Cardiac fibroblast (primary cell): ENCODE measurements around the gene RREB1.

Source experiments
- DNase-seq, 2 donors: peaks; one replicate each; pipeline versions ENCODE4 v3.0.0 to v3.0.0-alpha.2; 2010; ENCODE audit warnings: low read depth in 2 of 2
- H3K4me3 ChIP-seq, 2 donors: replicated peaks in 1 of 2; 1 replicate in 1 of 2; 2 replicates in 1 of 2; pipeline ENCODE4 v1.5.1; 2011; ENCODE audit warnings: low read depth in 2 of 2, low read length in 2 of 2, mild to moderate bottlenecking in 2 of 2, moderate library complexity in 1 of 2
- TF ChIP-seq, protein P1 (sequence below): IDR thresholded peaks from one replicate; pipeline ENCODE4 v1.5.1; 2011; ENCODE audit warnings: low read depth, mild to moderate bottlenecking, low read length, inconsistent platforms

The RREB1 gene

DNA sequence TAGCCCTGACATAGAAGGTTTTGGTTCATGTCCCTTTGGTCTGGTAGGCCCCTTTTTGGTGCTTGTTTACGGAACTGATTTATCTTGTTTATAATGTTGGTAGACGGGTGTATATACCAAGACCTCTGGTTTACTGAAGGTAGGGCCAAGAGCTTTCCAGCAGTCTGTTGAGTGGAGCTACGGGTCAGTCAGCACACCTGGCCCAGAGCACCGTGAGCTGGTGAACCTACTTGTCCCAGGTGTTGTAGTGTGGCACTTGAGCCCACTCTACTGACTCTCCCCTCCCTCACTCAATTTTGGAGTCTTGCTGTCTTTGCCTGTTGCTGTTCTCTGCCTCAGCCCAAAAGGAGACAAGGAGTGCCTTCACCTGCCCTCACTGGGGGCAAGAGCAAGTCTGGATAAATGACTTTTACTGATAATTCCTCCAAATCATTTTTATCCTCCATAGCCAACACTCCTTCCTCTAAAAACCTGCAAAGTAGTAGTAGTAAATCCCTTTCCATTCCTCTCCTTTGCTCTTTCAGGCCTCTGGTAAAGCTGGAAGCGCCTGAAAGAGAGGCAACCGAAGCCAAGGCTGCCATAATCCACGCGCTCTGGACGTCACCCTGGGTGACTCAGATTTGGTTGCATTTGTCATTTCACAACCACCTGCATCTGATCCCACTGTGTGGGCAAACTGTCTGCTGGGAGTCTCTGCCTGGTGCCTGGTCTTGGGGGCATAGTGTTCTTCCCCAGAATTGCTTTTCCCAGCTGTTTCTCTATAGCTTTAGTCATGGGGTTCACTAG lies 22.2 kb downstream of the RREB1 start:
- DNase-seq, result peak in 1 of 2 donors; percentile 66
- TF ChIP-seq, protein P1, sequence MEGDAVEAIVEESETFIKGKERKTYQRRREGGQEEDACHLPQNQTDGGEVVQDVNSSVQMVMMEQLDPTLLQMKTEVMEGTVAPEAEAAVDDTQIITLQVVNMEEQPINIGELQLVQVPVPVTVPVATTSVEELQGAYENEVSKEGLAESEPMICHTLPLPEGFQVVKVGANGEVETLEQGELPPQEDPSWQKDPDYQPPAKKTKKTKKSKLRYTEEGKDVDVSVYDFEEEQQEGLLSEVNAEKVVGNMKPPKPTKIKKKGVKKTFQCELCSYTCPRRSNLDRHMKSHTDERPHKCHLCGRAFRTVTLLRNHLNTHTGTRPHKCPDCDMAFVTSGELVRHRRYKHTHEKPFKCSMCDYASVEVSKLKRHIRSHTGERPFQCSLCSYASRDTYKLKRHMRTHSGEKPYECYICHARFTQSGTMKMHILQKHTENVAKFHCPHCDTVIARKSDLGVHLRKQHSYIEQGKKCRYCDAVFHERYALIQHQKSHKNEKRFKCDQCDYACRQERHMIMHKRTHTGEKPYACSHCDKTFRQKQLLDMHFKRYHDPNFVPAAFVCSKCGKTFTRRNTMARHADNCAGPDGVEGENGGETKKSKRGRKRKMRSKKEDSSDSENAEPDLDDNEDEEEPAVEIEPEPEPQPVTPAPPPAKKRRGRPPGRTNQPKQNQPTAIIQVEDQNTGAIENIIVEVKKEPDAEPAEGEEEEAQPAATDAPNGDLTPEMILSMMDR, result no peak
- H3K4me3 ChIP-seq, result no peak overlapping the region

DNA sequence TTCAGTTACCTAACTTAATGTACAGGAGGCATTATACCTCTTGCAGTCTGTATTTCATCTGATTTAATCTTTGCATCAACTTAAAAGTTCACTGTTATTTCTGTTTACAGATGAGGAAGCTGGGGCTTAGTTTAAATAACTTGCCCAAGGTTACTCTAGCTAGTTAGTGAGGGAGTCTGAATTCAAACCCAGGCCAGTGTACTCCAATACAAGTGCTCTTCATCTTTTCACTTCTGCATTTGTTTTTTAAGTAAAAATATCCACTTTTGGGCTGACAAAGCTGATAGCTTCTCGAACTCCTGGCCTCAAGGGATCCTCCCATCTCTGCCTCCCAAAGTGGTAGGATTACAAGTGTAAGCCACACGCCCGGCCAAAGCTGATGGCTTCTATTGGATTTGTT lies 23.6 kb downstream of the RREB1 start:
- no peak overlapping the region for H3K4me3 ChIP-seq
- TF ChIP-seq, protein P1, result no peak
- no peak for DNase-seq

DNA sequence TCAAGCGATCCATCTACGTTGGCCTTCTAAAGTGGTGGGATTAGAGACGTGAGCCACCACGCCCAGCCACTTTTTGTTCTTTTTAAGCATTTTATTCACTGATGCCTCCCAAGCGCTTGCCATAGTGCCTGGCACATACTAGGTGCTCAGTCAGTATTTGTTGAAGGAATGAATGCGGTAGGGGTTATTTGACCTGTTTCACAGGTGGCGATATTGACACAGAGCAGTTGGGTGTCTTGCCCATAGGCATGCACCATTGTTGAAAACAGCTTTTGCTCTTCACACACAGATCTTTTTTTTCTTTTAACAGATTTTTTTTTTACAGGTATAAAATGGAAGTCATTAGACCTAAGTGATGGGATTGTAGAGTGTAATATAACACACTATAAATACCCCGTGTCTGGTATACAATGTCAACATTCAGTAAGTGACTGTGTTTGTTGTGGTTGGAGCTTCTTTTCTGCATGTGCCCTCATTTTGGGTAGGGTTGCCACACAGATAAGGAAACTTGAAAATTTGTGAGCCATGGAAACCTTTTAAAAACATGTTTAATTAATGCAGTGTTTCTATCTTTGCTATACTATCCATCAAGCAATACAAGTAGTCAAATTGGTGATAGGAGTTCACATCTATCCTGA lies 24.8 kb downstream of the RREB1 start:
- TF ChIP-seq, protein P1, result no peak
- DNase-seq, result no peak
- H3K4me3 ChIP-seq, result no peak overlapping the region

DNA sequence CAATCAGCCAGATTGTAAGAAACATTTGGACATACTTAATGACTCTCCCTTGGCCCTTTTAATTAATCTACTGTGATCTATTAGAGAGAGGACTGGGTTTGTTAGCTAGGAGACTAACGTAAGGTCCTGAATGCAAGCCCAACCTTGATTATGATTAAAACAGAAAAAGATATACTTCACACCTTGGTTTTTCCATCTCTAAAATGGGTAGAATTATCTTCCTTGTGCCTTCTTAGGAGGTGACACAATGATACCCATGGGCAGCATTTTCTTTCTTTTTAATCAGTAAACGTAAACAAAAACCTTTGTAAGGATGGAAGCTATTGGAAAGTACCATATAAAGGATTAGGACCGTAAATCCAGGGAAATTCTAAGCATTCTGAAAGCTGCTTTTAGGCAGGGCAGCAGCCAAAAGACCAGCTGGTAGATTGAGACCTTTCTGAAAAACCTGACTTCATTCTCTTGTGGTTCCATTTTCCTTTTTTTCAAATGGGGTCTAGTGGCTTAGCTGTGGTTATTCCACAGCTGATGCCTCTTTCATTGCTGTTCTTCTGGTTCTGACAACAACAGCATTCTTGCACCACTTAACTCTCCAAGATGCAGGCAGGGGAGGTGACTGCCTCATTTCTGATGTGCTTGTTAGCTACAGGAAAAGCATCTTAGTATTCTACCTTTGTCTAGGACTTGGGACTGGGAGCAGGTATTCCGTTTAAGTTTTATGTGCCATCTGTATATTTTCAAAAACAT lies 27.4 kb downstream of the RREB1 start:
- DNase-seq, result no peak
- TF ChIP-seq, protein P1, result no peak
- H3K4me3 ChIP-seq, result no peak overlapping the region

DNA sequence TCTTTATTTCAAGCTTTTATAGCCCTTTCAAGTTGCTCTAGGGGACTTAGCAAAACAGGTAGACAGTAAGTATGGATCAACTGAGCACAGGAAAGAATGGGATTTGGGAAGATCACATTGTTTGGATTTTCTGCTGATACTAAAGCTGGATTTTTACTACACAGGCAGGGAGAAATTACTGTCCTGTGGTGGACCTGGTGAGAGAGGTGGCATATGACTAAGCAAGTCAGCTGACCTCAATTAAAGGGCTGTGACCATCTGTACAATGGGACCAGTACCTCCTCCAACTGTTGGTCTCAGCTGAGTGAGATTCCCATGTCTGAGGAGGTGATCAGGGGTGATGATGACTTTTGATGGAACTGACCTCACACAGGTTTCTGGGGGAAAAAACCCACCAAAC lies 28.0 kb downstream of the RREB1 start:
- H3K4me3 ChIP-seq, result no peak overlapping the region
- no peak for DNase-seq
- TF ChIP-seq, protein P1, result no peak

DNA sequence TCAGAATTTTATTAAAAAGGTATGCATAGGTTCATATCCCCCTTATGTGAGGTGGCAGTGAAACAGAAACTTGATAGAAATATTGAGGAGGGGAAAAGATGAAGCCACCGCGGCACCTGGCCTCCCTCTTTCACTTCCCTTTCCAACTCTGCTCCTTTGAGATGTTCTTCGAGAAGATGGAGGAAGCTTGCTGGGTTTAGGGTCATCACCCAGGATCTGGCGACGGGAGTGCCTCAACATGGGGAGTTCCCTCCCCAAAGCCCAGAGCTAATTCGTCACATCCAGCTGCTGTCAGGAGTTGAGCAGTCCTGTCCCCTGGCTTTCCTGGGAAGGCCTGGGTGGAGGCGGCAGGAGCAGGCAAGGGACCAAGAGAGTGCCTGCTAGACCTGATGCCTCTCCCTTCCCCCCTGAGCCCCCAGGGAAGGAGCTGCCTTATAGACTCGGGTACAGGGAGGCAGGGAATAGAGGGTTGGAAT lies 29.1 kb downstream of the RREB1 start:
- no peak overlapping the region for H3K4me3 ChIP-seq

More for the DNA sequence above, 29.1 kb downstream of the RREB1 start:
- TF ChIP-seq, protein P1, result no peak
- no peak for DNase-seq
